HG03460 (cell line): ENCODE measurements around the gene ATP2B1.
"Not testable (repeated sequence)": the region's sequence is repeated elsewhere in the genome, so short reads cannot be mapped to it uniquely, and the experiment has no call there.

Experiments
- ATAC-seq: cut with Tn5 transposase; IDR thresholded peaks from one replicate; pipeline ENCODE4 v1.9.1; 2021; ENCODE audit not compliant: unreplicated experiment

Gene ATP2B1

GRCh38 chr12:89717759-89718523 lies 9.3 kb upstream of the ATP2B1 start:
- no peak for ATAC-seq

DNA sequence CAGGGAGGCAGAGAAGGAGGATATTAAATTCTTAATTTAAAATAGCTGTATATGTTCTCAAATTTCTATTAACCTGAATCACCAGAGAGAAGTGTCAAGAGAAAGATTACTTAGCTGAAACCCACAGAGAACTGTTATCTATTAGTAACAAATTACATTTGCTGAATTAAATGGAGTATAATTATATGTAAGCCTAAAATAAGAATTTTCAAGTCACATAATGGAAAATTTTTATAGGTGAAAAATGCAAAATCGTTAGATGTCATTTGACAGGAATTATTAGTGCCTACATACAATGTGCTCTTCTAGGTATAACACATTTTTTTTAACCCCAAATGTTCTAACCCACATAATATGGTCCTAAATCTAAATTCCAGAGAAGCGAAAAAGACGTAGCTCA lies 4.1 kb upstream of the ATP2B1 start:
- no peak for ATAC-seq

DNA sequence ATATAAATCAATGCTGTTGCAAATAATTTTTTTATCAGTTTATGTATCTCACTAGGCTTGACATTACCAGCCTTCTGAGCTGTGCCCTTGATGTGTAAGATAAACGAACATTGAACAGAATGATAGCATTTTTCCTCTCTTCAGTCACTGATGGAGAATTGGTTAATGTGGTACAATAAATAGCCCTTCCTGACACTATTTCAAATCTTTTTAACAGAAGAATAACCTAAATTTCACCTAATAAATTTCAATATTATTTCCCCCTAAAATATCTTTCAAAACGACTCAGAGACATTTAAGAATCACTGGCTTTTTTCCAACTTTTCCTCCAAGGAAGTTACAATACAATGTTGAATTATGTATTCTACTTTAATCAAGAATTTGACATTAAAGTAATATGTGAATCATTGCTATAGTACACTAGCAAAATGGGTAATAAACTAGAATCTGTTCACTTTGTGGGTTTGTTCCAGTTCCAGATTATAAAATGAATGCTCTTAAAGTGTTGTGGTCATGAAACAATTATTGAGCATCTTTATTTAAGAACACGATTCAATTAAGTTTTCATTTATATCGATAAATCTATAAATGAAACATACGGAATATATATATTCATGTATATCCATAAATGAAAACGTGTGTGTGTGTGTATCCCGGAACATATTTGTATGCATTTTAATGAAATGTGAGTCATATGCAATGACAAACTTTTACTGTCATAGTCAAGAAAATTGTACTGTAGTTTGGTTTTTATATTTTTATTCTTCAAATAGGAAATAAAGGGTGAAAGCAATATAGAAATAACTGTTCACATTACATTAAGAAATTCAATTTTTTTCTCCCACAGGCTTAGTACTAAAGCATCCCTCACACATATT lies 2.5 kb upstream of the ATP2B1 start:
- no peak for ATAC-seq

- no peak for ATAC-seq
These were observed 1.6 kb upstream of the ATP2B1 start for GRCh38 chr12:89709995-89710872.

GRCh38 chr12:89709157-89709994 lies 738 bp upstream of the ATP2B1 start:
- ATAC-seq: peak; percentile 57

DNA sequence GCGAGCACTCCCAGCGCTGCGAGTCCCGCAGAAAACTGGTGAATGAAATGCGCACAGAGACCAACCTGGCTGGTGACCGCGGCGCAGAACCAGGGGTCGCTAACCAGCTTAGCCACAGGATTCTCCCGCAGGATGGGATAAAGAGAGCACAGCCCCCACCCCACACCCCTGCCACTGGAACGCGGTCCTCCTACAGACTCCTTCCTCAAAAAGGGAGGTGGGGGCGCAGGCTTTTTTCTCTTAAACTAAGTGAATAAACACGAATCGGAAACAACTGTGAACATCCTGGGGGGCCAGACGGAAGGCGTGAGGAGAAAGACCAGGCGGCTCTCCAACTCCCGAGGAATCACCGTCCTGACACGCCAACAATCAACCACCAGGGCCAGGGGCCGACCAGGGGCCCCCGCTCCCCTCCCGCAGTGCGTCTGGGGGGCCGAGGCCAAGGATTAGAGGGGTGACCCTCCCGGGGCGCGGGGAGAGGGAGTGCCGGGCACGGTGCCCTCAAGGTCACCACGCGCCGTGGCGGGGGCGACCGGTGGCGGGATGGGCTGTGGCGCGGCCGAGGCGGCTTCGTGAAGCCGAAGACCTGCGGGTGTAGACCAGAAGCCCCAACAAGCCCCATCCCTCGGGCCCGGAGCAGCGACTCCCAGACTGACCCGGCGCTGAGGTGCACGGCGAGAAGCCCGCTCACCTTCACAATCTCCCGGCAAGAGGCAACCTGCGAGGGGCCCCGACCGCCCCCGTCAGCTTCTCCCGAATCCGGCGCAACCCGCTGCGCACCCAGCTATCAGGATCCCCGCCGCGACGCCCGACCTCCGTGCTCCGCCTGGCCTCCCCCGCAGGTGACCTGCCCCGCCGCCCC lies 704 bp downstream of the ATP2B1 start:
- ATAC-seq: peak; percentile 3

DNA sequence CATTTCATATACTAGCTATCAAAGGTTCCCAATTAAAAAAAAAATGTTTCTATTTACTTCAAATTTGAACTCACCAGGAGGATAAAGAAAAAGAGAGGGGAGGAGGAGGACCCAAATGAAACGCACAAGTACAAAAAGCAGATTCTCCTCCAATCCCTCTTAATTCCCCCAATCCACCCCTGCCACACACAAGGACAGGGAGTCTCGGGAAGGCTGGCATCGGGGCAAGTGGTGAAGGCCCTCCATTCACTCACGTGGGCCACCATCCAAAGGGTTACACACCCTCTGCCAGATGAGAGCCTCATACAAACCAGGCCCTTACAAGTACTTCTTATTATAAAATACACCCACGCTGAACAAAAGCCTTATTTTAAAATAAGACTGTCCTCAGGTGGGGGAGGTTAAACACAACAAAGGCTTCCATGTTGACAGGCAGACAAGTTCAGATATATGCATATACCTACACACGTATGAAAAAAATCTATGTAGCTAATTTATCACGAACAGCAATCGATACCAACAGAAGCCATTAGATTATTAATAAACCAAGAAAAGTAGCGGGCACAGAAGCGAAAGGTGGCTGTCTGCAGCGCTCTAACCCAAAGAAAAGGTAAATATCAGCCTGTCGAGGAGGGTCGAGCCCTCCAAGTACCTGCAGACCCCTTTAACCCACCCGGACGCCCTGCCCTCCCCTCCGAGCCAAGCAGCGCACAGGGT lies 1.5 kb downstream of the ATP2B1 start:
- no peak for ATAC-seq

DNA sequence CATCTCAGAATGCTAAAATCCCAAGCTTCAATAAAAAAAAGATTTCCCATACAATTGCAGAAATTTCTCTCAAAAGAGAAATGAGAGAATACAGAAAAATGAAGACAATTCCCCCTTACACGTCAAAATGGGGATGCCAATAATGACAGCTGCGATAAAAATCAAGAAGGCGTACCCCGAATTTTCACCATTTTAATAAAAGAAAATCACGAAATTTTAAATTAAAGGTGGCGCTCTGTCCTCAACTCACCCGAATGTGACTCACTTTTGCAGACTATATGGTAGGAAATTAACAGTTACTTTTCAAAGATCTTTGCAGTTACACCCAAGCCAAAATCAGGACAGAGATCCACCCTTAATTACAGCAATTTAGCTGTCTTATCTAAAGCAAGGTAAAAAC lies 2.1 kb downstream of the ATP2B1 start:
- no peak for ATAC-seq

GRCh38 chr12:89704457-89704856 lies 4.2 kb downstream of the ATP2B1 start:
- ATAC-seq: no peak

- no peak for ATAC-seq
These were observed 4.9 kb downstream of the ATP2B1 start for GRCh38 chr12:89703768-89704167.

DNA sequence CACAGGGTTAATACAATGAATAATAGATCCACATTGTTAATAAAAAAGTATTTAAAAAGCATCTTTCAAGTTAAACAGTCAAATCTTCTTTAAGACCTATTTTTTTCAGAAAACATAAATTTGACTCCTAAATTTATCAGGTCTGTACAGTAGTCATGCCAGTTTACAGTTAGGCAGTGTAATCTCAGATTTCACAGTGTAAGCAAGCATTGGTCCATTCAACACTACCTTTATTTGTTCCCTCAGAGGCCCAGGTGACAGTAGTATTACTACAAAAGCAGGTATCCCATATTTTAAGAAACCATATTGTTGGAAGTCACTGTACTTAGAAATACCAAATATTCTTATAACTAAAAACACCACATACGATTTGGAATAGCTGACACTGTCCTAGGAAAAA lies 6.1 kb downstream of the ATP2B1 start:
- ATAC-seq: no peak

DNA sequence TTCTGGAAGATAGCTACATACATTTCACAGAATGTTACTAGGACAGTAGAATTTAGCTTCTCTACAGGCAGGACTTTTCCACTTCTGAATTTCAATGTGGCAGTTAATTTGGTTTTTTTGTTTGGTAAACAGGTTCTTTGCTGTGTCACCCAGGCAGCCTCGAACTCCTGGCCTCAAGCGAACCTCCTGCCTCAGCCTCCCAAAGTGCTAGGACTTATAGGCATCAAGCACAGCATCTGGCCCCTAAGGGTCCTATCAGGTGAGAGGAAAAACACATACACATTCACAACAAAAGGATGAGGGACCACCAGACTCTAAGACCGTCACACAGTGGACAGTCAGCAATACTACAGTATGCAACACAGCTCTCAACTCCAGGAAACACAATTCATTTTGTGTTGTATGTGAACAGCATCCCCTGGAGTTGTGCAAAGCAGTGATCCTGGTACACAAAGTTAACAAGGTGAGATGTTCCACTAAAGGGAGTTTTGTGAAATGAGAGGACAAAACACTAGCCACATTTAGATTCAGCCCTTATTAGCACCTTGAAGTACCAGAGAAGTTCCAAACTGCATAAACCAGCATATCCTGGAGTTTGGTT lies 6.9 kb downstream of the ATP2B1 start:
- no peak for ATAC-seq

- no peak for ATAC-seq
These were observed 8.3 kb downstream of the ATP2B1 start for GRCh38 chr12:89700191-89700810.

DNA sequence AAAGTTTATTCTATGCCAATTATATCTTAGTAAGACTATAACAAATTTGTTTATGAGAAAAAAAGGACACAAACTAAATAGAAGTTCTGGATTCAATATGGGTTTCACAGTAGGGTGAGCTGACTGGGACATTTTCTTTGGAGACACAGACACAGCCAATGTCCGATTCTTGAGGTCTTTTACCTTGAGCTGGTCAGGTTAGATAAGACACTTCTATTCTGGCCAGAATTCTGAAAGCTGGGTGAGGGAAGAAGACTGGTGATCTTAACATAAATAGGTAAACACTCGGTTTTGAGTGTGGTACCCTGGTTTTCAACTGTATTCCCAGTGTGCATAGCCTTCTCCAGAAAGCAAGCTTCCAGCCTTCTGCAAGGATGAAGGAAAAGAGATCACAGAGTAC lies 10.0 kb downstream of the ATP2B1 start:
- ATAC-seq: no peak

- ATAC-seq: not testable (repeated sequence)
These were observed 10.9 kb downstream of the ATP2B1 start for GRCh38 chr12:89697728-89698127.

DNA sequence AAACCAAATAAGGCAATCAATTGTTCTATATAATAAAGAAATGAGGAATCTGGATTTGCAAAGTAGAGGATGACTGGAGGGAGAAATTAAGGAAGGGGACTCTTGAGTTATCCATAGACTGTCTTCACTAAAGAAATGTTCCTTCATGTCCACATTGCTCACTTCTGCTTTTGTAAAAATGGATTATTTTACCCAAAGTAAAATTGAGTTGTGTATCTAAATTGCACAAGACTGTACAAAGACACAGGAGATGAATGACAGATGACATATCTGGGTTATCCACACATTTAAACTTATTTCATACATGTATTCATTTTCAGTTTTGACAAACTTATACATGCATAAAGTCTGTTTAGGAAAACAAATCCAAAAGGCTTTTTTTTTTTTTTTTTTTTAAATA lies 11.3 kb downstream of the ATP2B1 start:
- ATAC-seq: no peak

GRCh38 chr12:89695830-89696229 lies 12.8 kb downstream of the ATP2B1 start:
- peak; percentile 65 for ATAC-seq

DNA sequence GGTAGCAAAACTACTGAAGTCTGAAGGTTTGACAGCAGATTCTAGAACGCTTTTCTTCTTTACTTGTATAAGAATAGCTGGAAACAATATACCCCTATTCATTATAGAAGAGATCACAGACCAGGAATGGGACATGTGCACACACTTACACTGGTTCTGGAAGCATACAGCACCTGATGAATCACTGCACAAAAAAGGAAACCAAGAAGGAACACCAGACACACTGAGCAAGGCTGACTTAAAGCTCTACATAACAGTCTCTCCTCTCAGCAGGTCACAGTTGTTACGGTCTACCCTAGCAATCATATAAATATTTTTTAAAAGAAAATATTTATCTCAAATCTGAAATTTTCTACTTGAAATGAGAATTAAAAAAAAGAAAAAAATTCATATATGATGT lies 13.5 kb downstream of the ATP2B1 start:
- ATAC-seq: no peak
